Endothelial cell of umbilical vein (primary cell): ENCODE data around the gene FAM83D. TPM values are rescaled to one million over a fixed set of nuclear protein-coding genes. Genes with fewer than 3 reads are reported as not detected.

Source experiments
- BruUV-seq: library from RNA; stranded (reverse); fragments of 400-500 nt; replicated peaks from 2 replicates; lab custom pipeline; 2021; lab: Mats Ljungman, UMichigan
- CTCF ChIA-PET: fragments of 300-600, 350-600 bp; sonication (Branson Sonifier 250); formaldehyde crosslinking; loops from one replicate; lab custom pipeline; 2021; ENCODE audit warnings: antibody characterized with exemption, inconsistent platforms; lab: Charles Lee
- POLR2A ChIA-PET: fragments of 300-600, 350-600 bp; sonication (Branson Sonifier 250); formaldehyde crosslinking; loops from one replicate; lab custom pipeline; 2021; ENCODE audit warnings: antibody characterized with exemption, inconsistent platforms; lab: Charles Lee
- DNase-seq: peaks from one replicate; pipeline ENCODE4 v3.0.0-alpha.2; 2011; ENCODE audit warnings: low read depth, low spot score
- FAIRE-seq: peaks from 2 replicates; lab custom pipeline; 2011; peaks lifted over from hg19 to GRCh38; lab: Jason Lieb, UNC
- H2AFZ ChIP-seq: 2 replicates; pipeline ENCODE4 v1.6.0; 2012; ENCODE audit warnings: low read depth, low read length, control low read depth, inconsistent platforms
- H3K27ac ChIP-seq: 2 replicates; pipeline ENCODE4 v1.5.1; 2011; ENCODE audit warnings: low read depth, mild to moderate bottlenecking, control low read depth, low read length, moderate library complexity; ENCODE audit not compliant: insufficient read depth
- H3K27me3 ChIP-seq, 2 experiments: 2 replicates each; pipeline versions ENCODE4 v1.6.0 to v1.6.1; 2011; ENCODE audit warnings: low read length in 2 of 2, mixed read lengths in 1 of 2; ENCODE audit not compliant: control insufficient read depth in 2 of 2, insufficient read depth in 2 of 2
- H3K36me3 ChIP-seq, 2 experiments: 2 replicates in 1 of 2; 3 replicates in 1 of 2; pipeline ENCODE4 v1.5.1; 2011; ENCODE audit warnings: low read length in 2 of 2, mild to moderate bottlenecking in 1 of 2, moderate library complexity in 1 of 2; ENCODE audit not compliant: control insufficient read depth in 2 of 2, insufficient read depth in 2 of 2; ENCODE audit errors: extremely low read depth in 1 of 2
- H3K4me1 ChIP-seq: 3 replicates; pipeline ENCODE4 v1.5.1; 2011; ENCODE audit warnings: mild to moderate bottlenecking, low read length; ENCODE audit not compliant: control insufficient read depth, insufficient read depth; ENCODE audit errors: extremely low read depth
- H3K4me2 ChIP-seq: 2 replicates; pipeline ENCODE4 v1.6.1; 2011; ENCODE audit warnings: low read length, control low read depth, mixed read lengths; ENCODE audit not compliant: insufficient read depth
- H3K4me3 ChIP-seq, 3 experiments: fragments of 200-600 bp in 1 of 3; sonication (generic), shearing (Covaris generic) in 1 of 3; replicated peaks in 1 of 3; 2 replicates each; pipeline ENCODE4 v1.5.1; 2011 to 2016; ENCODE audit warnings: control low read depth in 3 of 3, low read length in 3 of 3, mild to moderate bottlenecking in 2 of 3, inconsistent platforms in 1 of 3, low read depth in 1 of 3, moderate library complexity in 1 of 3; ENCODE audit not compliant: insufficient read depth in 1 of 3
- H3K79me2 ChIP-seq: 2 replicates; pipeline ENCODE4 v1.6.0; 2012; ENCODE audit warnings: low read length, inconsistent platforms; ENCODE audit not compliant: control insufficient read depth, insufficient read depth
- H3K9ac ChIP-seq: replicated peaks from 2 replicates; pipeline ENCODE3; 2011; ENCODE audit warnings: low read length, control low read depth; ENCODE audit not compliant: insufficient read depth; ENCODE audit errors: extremely low read depth
- H3K9me1 ChIP-seq: replicated peaks from 3 replicates; pipeline ENCODE4 v1.6.0; 2011; ENCODE audit warnings: mild to moderate bottlenecking, low read length; ENCODE audit not compliant: control insufficient read depth, insufficient read depth; ENCODE audit errors: extremely low read depth
- H3K9me3 ChIP-seq: replicated peaks from 2 replicates; pipeline ENCODE4 v1.5.1; 2012; ENCODE audit warnings: low read length, inconsistent platforms; ENCODE audit not compliant: control insufficient read depth, insufficient read depth
- H4K20me1 ChIP-seq: replicated peaks from 2 replicates; pipeline ENCODE3; 2011; ENCODE audit warnings: mild to moderate bottlenecking, low read length; ENCODE audit not compliant: control insufficient read depth, insufficient read depth; ENCODE audit errors: extremely low read depth
- EZH2 ChIP-seq: IDR thresholded peaks from 2 replicates; pipeline ENCODE4 v1.6.1; 2012; ENCODE audit warnings: borderline replicate concordance, low read depth, mild to moderate bottlenecking, moderate library complexity, low read length, inconsistent platforms; ENCODE audit not compliant: severe bottlenecking
- FOS ChIP-seq: IDR thresholded peaks from 2 replicates; pipeline ENCODE4 v1.6.1; 2011; ENCODE audit warnings: mild to moderate bottlenecking, low read length, moderate library complexity, borderline replicate concordance; ENCODE audit not compliant: insufficient read depth
- GATA2 ChIP-seq: IDR thresholded peaks from 2 replicates; pipeline ENCODE4 v1.7.0; 2011; ENCODE audit warnings: low read depth, mild to moderate bottlenecking, moderate library complexity, mixed read lengths, low read length; ENCODE audit not compliant: insufficient read length, insufficient read depth
- JUN ChIP-seq: IDR thresholded peaks from 2 replicates; pipeline ENCODE4 v1.6.1; 2011; ENCODE audit warnings: borderline replicate concordance, low read depth; ENCODE audit not compliant: insufficient read length, insufficient read depth
- MAX ChIP-seq: IDR thresholded peaks from 2 replicates; pipeline ENCODE4 v1.6.1; 2011; ENCODE audit not compliant: insufficient read depth, insufficient read length
- MYC ChIP-seq: IDR thresholded peaks from one replicate; pipeline ENCODE4 v1.6.1; 2011; ENCODE audit warnings: mild to moderate bottlenecking, low read depth, low read length
- POLR2A ChIP-seq: IDR thresholded peaks from 2 replicates; pipeline ENCODE4 v1.6.1; 2012; ENCODE audit warnings: low read depth, mild to moderate bottlenecking, control low read depth, low read length
- POLR2AphosphoS5 ChIP-seq: IDR thresholded peaks from 2 replicates; pipeline ENCODE4 v1.6.1; 2012; ENCODE audit warnings: low read depth, mild to moderate bottlenecking, control low read depth, low read length, moderate library complexity; ENCODE audit not compliant: insufficient read depth
- dilution Hi-C: fragments of 300-500 bp; cut with MboI; formaldehyde crosslinking; loops from one replicate; pipeline ENCODE4 v1.15.0; 2019; ENCODE audit warnings: low sequenced_read_pairs; ENCODE audit not compliant: extremely low pct_ligation_motif_present
- intact Hi-C: fragments of 100-400 bp; cut with micrococcal nuclease; formaldehyde crosslinking; loops from one replicate; pipeline ENCODE4 v1.10.0; 2022
- polyA plus RNA-seq, 4 experiments: library from polyadenylated mRNA; depleted of rRNA in 3 of 4; stranded (reverse) in 3 of 4; unstranded in 1 of 4; fragments of >200 nt; gene quantifications; 2 replicates each; pipeline versions ENCODE4 v1.2.1 to v1.2.3, GENCODE V29; 2011 to 2012; ENCODE audit warnings: missing spikeins in 1 of 4
- total RNA-seq: library from RNA; stranded (reverse); gene quantifications from 2 replicates; pipeline ENCODE4 v1.2.3, GENCODE V29; 2021
- TF ChIP-seq, protein P1 (sequence below), 2 donors: IDR thresholded peaks; 1 replicate in 1 of 2; 2 replicates in 1 of 2; pipeline ENCODE4 v1.5.1; 2011; ENCODE audit warnings: low read length in 2 of 2, mild to moderate bottlenecking in 2 of 2, moderate library complexity in 2 of 2, control low read depth in 1 of 2, inconsistent platforms in 1 of 2, low read depth in 1 of 2; ENCODE audit not compliant: insufficient read depth in 1 of 2; ENCODE audit errors: extremely low read depth in 1 of 2

Gene FAM83D
- total and polyA plus RNA-seq, 2 donors (not counting 3 experiments of a cell fraction or from before 2014, with no cell fraction given) = 41.0 to 46.0 TPM

GRCh38 chr20:38889792-38890496, 36.3 kb upstream of the FAM83D start:
- FAIRE-seq (no peak), DNase-seq (no peak)
- no peaks in the 10 kb centered on the region for H3K79me2 ChIP-seq
- H2AFZ ChIP-seq = no peak overlapping the region
- no peaks in the 10 kb centered on the region for H3K4me1 ChIP-seq
- H3K27ac ChIP-seq = no peak overlapping the region
- CTCF ChIA-PET = interaction anchor here (1.2 kb wide), 1 partner anchor 11 kb away, joined by 3 read pairs; no protein-coding TSS in a partner anchor
- TF ChIP-seq, protein P1, sequence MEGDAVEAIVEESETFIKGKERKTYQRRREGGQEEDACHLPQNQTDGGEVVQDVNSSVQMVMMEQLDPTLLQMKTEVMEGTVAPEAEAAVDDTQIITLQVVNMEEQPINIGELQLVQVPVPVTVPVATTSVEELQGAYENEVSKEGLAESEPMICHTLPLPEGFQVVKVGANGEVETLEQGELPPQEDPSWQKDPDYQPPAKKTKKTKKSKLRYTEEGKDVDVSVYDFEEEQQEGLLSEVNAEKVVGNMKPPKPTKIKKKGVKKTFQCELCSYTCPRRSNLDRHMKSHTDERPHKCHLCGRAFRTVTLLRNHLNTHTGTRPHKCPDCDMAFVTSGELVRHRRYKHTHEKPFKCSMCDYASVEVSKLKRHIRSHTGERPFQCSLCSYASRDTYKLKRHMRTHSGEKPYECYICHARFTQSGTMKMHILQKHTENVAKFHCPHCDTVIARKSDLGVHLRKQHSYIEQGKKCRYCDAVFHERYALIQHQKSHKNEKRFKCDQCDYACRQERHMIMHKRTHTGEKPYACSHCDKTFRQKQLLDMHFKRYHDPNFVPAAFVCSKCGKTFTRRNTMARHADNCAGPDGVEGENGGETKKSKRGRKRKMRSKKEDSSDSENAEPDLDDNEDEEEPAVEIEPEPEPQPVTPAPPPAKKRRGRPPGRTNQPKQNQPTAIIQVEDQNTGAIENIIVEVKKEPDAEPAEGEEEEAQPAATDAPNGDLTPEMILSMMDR (IDR thresholded peaks at IDR 0.05; ENCODE audit: extremely low read depth in 1 of 2, insufficient read depth in 1 of 2, low read depth in 1 of 2, low read length in 2 of 2) = no peak
- TF ChIP-seq JUN (no peak), MYC (no peak), POLR2AphosphoS5 (no peak), EZH2 (no peak), FOS (no peak), POLR2A (no peak), GATA2 (no peak), MAX (no peak)
- H3K36me3 ChIP-seq = peaks cover 0 to 22% of the 10 kb centered on the region in 2 experiments
- intact Hi-C loops (no loop called here), dilution Hi-C loops (no loop called here)
- BruUV-seq = no TSS peak
- H3K27me3 ChIP-seq = no peaks in the 10 kb centered on the region
- POLR2A ChIA-PET = no interaction called here
- H3K9me3 ChIP-seq = no peaks in the 10 kb centered on the region
- H3K4me3 ChIP-seq = no peak overlapping the region
- H3K9ac ChIP-seq = no peak overlapping the region
- H4K20me1 ChIP-seq = no peaks in the 10 kb centered on the region
- no peaks in the 10 kb centered on the region for H3K9me1 ChIP-seq
- H3K4me2 ChIP-seq = no peak overlapping the region
